Vagina (tissue), 2 donors: ENCODE measurements around the gene POC1A. TPM values are rescaled to one million over a fixed set of nuclear protein-coding genes. Genes with fewer than 3 reads are reported as not detected.

Experiments
- DNase-seq, 2 donors: peaks; one replicate each; pipeline ENCODE4 v3.0.0-alpha.2; 2017; ENCODE audit errors: extremely low spot score in 2 of 2
- H3K27ac ChIP-seq: fragments of 200-600 bp; sonication (generic); one replicate; pipeline ENCODE4 v1.5.1; 2019
- H3K27me3 ChIP-seq: fragments of 200-600 bp; sonication (generic); one replicate; pipeline ENCODE4 v1.5.1; 2019
- H3K36me3 ChIP-seq, 2 donors: fragments of 200-600 bp; sonication (generic); one replicate each; pipeline ENCODE4 v1.5.1; 2017 to 2019
- H3K4me1 ChIP-seq: fragments of 200-600 bp; sonication (generic); one replicate; pipeline ENCODE4 v1.5.1; 2019
- H3K4me3 ChIP-seq, 2 donors: fragments of 200-600 bp; sonication (generic); 1 replicate in 1 of 2; 2 replicates in 1 of 2; pipeline ENCODE4 v1.5.1; 2016 to 2019
- H3K9me3 ChIP-seq: fragments of 200-600 bp; sonication (generic); one replicate; pipeline ENCODE4 v1.5.1; 2019
- POLR2A ChIP-seq, 2 donors: fragments of 450-650 bp; IDR thresholded peaks; one replicate each; pipeline ENCODE4 v1.6.1; 2017; ENCODE audit warnings: antibody characterized with exemption in 2 of 2, mild to moderate bottlenecking in 2 of 2, moderate library complexity in 2 of 2
- POLR2AphosphoS5 ChIP-seq, 2 donors: sonication (generic); formaldehyde crosslinking; IDR thresholded peaks; one replicate each; pipeline ENCODE4 v1.9.0; 2017; ENCODE audit warnings: antibody characterized with exemption in 2 of 2, mild to moderate bottlenecking in 2 of 2, low read depth in 1 of 2; ENCODE audit not compliant: insufficient read depth in 1 of 2
- intact Hi-C: fragments of 100-400 bp; cut with DNase I; formaldehyde crosslinking; loops from one replicate; pipeline ENCODE4 v1.15.1; 2023
- total RNA-seq: library from RNA; depleted of rRNA; stranded (reverse); fragments of >200 nt; gene quantifications from one replicate; pipeline ENCODE4 v1.2.3, GENCODE V29; 2016
- TF ChIP-seq, protein P1 (sequence below), 3 experiments: fragments of 450-650 bp in 2 of 3; fragments of 200-600 bp in 1 of 3; sonication (generic) in 1 of 3; IDR thresholded peaks; one replicate each; pipeline ENCODE4 v1.5.1; 2017 to 2019; ENCODE audit warnings: antibody characterized with exemption in 3 of 3, mild to moderate bottlenecking in 2 of 3, moderate library complexity in 2 of 3

The POC1A gene
- total RNA-seq, 1 donor from 2014 or later: 0.74 TPM

DNA sequence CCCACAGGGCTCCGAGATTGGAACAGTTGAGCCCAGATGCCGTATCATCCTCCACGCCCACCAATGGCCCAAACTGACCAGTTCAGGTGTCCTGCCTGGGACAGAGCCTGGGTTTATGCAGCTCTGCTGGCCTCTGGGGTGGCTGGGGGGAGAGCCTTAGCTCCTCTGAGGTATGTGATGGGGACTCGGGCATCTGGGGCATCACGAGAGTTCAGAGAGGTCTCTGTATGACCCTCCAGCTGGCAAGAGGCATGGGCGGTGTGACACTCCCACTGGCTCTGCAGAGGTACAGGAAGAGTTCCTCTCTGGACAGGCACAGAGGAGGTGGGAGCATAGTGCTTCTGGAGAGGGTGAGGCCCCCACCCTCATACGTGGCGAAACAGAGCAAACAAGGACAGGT, 71.3 kb downstream of the POC1A start:
- Histone ChIP-seq H3K4me1 (peaks cover 10% of the 10 kb centered on the region), H3K27ac (no peak overlapping the region), H3K9me3 (no peaks in the 10 kb centered on the region), H3K4me3 (no peak overlapping the region), H3K36me3 (no peaks in the 10 kb centered on the region), H3K27me3 (no peaks in the 10 kb centered on the region)
- no peak for TF ChIP-seq POLR2A (IDR thresholded peaks at IDR 0.05)
- TF ChIP-seq POLR2AphosphoS5 (IDR thresholded peaks at IDR 0.05; ENCODE audit: insufficient read depth in 1 of 2, low read depth in 1 of 2): no peak
- TF ChIP-seq, protein P1, sequence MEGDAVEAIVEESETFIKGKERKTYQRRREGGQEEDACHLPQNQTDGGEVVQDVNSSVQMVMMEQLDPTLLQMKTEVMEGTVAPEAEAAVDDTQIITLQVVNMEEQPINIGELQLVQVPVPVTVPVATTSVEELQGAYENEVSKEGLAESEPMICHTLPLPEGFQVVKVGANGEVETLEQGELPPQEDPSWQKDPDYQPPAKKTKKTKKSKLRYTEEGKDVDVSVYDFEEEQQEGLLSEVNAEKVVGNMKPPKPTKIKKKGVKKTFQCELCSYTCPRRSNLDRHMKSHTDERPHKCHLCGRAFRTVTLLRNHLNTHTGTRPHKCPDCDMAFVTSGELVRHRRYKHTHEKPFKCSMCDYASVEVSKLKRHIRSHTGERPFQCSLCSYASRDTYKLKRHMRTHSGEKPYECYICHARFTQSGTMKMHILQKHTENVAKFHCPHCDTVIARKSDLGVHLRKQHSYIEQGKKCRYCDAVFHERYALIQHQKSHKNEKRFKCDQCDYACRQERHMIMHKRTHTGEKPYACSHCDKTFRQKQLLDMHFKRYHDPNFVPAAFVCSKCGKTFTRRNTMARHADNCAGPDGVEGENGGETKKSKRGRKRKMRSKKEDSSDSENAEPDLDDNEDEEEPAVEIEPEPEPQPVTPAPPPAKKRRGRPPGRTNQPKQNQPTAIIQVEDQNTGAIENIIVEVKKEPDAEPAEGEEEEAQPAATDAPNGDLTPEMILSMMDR (IDR thresholded peaks at IDR 0.05): no peak
- DNase-seq: no peak
- intact Hi-C loops: no loop called here

DNA sequence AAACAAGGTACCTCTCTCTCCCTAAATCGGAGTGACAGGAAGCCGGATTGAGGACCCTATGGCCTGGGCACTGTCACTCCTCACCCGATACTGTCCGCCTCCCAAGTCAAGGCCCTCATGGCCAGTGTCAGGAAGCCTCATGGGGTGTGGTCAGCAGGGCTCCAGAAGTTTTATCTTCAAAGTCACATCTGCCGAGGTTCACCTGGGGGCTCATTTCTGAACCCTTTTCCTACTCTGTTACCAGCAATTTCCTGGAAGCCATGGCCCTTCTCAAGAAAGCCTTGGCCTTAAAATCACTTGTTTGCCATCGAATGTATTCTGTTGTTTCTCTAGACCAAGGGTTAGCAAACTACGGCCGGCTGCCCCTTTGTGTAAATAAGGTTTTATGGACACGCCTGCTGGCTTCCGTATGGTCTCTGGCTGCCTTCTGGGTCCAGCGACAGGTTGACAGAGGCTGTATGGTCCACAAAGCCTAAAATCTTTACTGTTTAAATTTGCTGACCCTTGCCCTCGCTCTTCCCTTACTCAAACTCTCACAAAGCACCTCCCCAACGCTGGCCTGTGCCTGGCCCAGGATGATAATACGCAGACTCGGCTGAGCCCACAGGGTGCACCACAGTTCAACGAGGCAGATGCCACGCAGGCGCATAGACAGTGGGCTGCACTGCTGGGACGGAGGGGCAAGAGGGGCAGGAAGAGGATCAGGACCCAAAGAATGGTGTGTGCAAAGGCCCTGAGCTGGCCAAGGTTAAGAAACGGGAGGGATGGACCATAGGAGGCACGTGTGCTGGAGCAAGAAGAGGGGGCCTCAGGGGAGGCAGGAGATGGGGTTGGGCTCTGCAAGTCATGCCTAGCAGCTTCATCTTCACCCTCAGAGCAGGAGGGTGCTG, 73.1 kb downstream of the POC1A start:
- H3K4me3 ChIP-seq: no peak overlapping the region
- intact Hi-C loops: no loop called here
- no peaks in the 10 kb centered on the region for H3K9me3 ChIP-seq
- H3K27me3 ChIP-seq: no peaks in the 10 kb centered on the region
- no peak overlapping the region for H3K27ac ChIP-seq
- H3K36me3 ChIP-seq: no peaks in the 10 kb centered on the region
- TF ChIP-seq, protein P1 (IDR thresholded peaks at IDR 0.05): no peak
- TF ChIP-seq POLR2A (IDR thresholded peaks at IDR 0.05) (no peak), POLR2AphosphoS5 (IDR thresholded peaks at IDR 0.05; ENCODE audit: insufficient read depth in 1 of 2, low read depth in 1 of 2) (no peak)
- no peak for DNase-seq
- H3K4me1 ChIP-seq: peaks cover 20% of the 10 kb centered on the region

DNA sequence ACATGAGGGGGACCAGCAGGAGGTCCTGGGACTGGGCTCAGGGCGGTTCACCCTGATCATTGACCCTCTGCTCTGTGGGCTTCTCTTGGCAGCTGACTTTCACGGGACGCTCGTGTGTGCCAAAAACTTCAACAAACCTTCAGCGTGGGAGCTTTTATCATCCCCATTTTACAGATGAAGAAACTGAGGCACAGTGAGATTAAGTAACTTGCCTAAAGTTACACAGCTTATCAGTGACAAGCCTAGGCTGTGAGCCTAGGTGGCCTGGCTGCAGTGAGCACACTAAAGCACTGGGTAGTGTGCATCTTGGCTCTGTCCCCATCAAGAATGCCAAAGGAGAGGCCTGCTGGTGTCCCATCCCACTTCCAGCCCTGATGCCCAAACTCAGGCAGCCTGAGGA, 74.3 kb downstream of the POC1A start:
- no peak for DNase-seq
- Histone ChIP-seq H3K9me3 (no peaks in the 10 kb centered on the region), H3K4me3 (no peak overlapping the region), H3K4me1 (peaks cover 20% of the 10 kb centered on the region), H3K36me3 (no peaks in the 10 kb centered on the region), H3K27ac (no peak overlapping the region), H3K27me3 (no peaks in the 10 kb centered on the region)
- TF ChIP-seq, protein P1 (IDR thresholded peaks at IDR 0.05): no peak
- TF ChIP-seq POLR2AphosphoS5 (IDR thresholded peaks at IDR 0.05; ENCODE audit: insufficient read depth in 1 of 2, low read depth in 1 of 2): no peak
- intact Hi-C loops: no loop called here

DNA sequence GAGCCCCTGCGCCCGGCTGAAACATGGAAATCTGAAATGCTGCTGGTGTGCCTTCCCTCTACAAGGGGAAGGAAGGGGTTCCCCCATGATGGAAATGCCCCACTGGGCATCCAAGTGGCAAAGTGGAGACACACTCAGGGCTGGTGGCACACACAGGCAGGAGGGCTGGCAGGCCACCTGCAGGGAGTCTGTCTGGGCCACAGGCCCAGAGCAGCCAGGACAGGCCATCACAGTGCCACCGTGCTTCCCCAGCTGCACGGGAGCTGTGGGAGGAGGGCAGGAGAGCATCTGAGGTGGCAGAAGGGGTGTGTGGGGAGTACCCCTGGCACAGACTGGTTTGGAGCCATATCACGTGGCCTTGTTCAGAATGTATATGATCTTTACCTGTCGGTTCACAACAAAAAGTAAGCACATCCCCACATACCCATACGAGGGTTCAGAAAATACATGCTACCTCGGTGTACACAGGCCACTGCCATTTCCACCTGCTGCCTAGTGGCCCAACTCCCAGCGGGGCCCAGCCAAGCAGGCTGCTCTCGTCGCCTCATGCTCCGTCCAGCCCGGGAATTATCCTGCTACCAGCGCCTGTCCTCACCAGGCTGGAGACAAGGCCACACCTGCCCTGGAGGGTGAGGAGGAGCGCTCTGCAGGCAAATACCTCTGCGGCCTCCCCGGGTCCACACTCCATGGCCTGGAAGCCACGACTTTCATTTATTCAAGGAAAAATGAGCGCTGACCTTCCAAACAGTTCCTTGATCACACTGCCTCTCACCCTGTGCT, 75.3 kb downstream of the POC1A start:
- intact Hi-C loops: no loop called here
- no peak for DNase-seq
- peak overlapping the region; percentile 13 for H3K27ac ChIP-seq
- H3K36me3 ChIP-seq: no peaks in the 10 kb centered on the region
- no peak overlapping the region for H3K4me3 ChIP-seq
- H3K27me3 ChIP-seq: no peaks in the 10 kb centered on the region
- H3K9me3 ChIP-seq: no peaks in the 10 kb centered on the region
- TF ChIP-seq POLR2AphosphoS5 (IDR thresholded peaks at IDR 0.05; ENCODE audit: insufficient read depth in 1 of 2, low read depth in 1 of 2) (no peak), POLR2A (IDR thresholded peaks at IDR 0.05) (no peak)
- TF ChIP-seq, protein P1 (IDR thresholded peaks at IDR 0.05): no peak
- H3K4me1 ChIP-seq: peaks cover 20% of the 10 kb centered on the region
